Ovary (tissue), 10 donors: ENCODE measurements around the gene PLEKHH3. TPM values are rescaled to one million over a fixed set of nuclear protein-coding genes. Genes with fewer than 3 reads are reported as not detected.
A peak's percentile ranks its signal among the peaks of the same experiment; 100 is the strongest.

Source experiments
- DNase-seq, 5 donors: peaks; one replicate each; pipeline ENCODE4 v3.0.0-alpha.2; 2019 to 2020
- H3K27ac ChIP-seq, 2 donors: fragments of 200-600 bp; one replicate each; pipeline versions ENCODE4 v1.5.1 to v1.8.0; 2019 to 2022
- H3K27me3 ChIP-seq: fragments of 200-600 bp; one replicate; pipeline ENCODE4 v1.8.0; 2022
- H3K36me3 ChIP-seq: fragments of 200-600 bp; sonication (generic); one replicate; pipeline ENCODE4 v1.5.1; 2019
- H3K4me1 ChIP-seq: one replicate; pipeline ENCODE4 v1.8.1; 2013; ENCODE audit warnings: mild to moderate bottlenecking, moderate library complexity; ENCODE audit not compliant: insufficient read depth
- H3K4me3 ChIP-seq: fragments of 200-600 bp; sonication (generic); one replicate; pipeline ENCODE4 v1.5.1; 2017
- H3K9me3 ChIP-seq, 2 donors: fragments of 200-600 bp in 1 of 2; sonication (generic) in 1 of 2; one replicate each; pipeline versions ENCODE4 v1.5.1 to v1.8.1; 2013 to 2019; ENCODE audit warnings: mild to moderate bottlenecking in 1 of 2, moderate library complexity in 1 of 2
- CTCF ChIP-seq, 3 donors: fragments of 450-650 bp in 2 of 3; fragments of 200-600 bp in 1 of 3; IDR thresholded peaks; one replicate each; pipeline versions ENCODE4 v1.5.1 to v1.8.0; 2016 to 2022; ENCODE audit warnings: antibody characterized with exemption in 3 of 3, mild to moderate bottlenecking in 1 of 3
- EP300 ChIP-seq: sonication (generic); formaldehyde crosslinking; IDR thresholded peaks from one replicate; pipeline ENCODE4 v1.6.1; 2017; ENCODE audit warnings: antibody characterized with exemption
- POLR2A ChIP-seq: fragments of 450-650 bp; IDR thresholded peaks from one replicate; pipeline ENCODE4 v1.6.1; 2017; ENCODE audit warnings: antibody characterized with exemption, mild to moderate bottlenecking, moderate library complexity
- WGBS, 3 donors: extraction: QIAGEN DNeasy Blood & Tissue Kit in 1 of 3; methylation state at CpG; one replicate each; pipeline versions ENCODE4 v1.1.5 to v1.1.7; 2013 to 2017; 5-methylcytosine and 5-hydroxymethylcytosine counted together
- intact Hi-C, 4 donors: fragments of 100-400 bp; cut with DNase I; formaldehyde crosslinking; loops; one replicate each; pipeline versions ENCODE4 v1.11.0 to v1.15.1; 2022 to 2023
- long read RNA-seq, 3 donors: library from polyadenylated mRNA in 2 of 3; unstranded in 2 of 3; transcript quantifications; one replicate each; pipeline ENCODE4 v2.0.0 and lab custom pipeline, GENCODE V29; 2021 to 2026
- polyA plus RNA-seq, 2 donors: library from polyadenylated mRNA; stranded (reverse); fragments of 200-250 nt in 1 of 2; fragments of 350-450 nt in 1 of 2; fragmentation: Illumina TruSeq in 1 of 2; extraction: RNeasy Lipid Tissue Mini Kit (QIAGEN cat#74804) in 1 of 2; gene quantifications; one replicate each; pipeline ENCODE4 v1.2.3, GENCODE V29; 2013 to 2014
- total RNA-seq, 7 donors: library from RNA; depleted of rRNA in 2 of 7; stranded (reverse); fragments of >200 nt in 2 of 7; fragmentation: NEBNext Ultra II Directional in 3 of 7; extraction: Animal tissue kit (Norgen Biotek cat#: 25700) in 3 of 7; gene quantifications; one replicate each; pipeline versions ENCODE4 v1.1.0 to v1.2.4, GENCODE V29; 2016 to 2023
- donor health status: DM: no; HTN: no; CAD: no; lungs with moderate emphysema.
- donor health status: DM: no; HTN: no; CAD: no.
- donor health status: Bipolar disorder and iron deficiency.
- donor health status: DM: yes; HTN: yes; CAD: no.
- donor health status: DM: no; HTN: no; CAD: no.
- donor health status: DM: yes; HTN: yes; CAD: no.

PLEKHH3 gene
- total RNA-seq, result 10 to 100 TPM; 23.6 to 81.6 (median 58.4) TPM
- polyA plus RNA-seq, result 10 to 100 TPM in 1 of 2 donors, 1 to 10 TPM in 1; 2.1 to 30.9 TPM
- long read RNA-seq, donor 1, partial matches to known transcripts, result 7 of 10 reads
- long read RNA-seq, donor 1, other reads (novel, unspliced or antisense), result 3 of 10 reads
- long read RNA-seq, donor 2, partial matches to known transcripts, result 0 of 6 reads
- long read RNA-seq, donor 2, other reads (novel, unspliced or antisense), result 0 of 6 reads
- long read RNA-seq, donor 3, transcript PLEKHH3-201 (13 exons, 2,987 nt), result minor isoform, 31 of 150 reads
- long read RNA-seq, donor 3, transcript PLEKHH3-204 (13 exons, 2,983 nt), result major isoform, 37 of 150 reads
- long read RNA-seq, donor 3, partial matches to known transcripts, result 48 of 150 reads
- long read RNA-seq, donor 3, other reads (novel, unspliced or antisense), result 28 of 150 reads

DNA sequence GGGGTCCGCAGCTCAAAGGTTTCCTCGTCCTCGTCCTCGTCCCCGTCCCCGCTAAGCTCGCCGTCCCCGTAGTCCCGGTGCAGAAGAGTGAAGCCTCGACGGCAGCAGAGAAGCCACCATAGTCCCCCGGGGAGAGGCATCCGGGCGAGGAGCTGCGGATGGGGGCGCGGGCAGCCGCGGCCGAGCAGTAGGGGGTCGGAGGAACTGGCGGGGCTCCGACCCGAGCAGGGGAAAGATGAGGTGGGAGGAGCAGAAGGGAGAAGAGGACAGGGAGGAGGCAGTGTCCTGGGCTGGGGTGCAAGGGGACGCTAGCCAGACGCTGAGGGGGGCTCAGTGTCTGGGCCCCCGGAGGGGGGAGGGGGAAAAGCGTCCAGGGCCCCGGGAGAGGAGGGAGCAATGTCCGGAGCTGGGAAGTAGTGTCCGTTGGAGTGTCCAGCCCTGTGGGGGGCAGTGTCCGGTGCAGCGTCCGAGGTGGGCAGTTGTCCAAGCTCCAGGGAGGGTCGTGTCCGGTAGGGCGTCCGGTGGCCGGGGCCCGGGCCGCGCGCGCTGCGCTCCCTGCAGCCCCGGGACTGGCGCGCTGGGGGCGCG, at the start of gene PLEKHH3:
Gene PLEKHH3 (minus strand): TSS at position 571 of the 588 bp plus-strand sequence. CDS start 431 bp downstream, at position 140.
- 0 to 1% (median 0%) methylated on average over 49 to 51 of the region's 51 CpGs for whole genome bisulfite sequencing, 3 donors
- intact Hi-C loops, result loop anchor here in 2 of 4 donors (1.0 to 5.0 kb wide), 2 partner anchors 69 to 99 kb away; partner anchors contain the start of genes PSMC3IP (in 1 of the 2), RETREG3 (in 1 of the 2) and TUBG1 (in 1 of the 2)

GRCh38 chr17:42725143-42725542, 48.3 kb upstream of the PLEKHH3 start:
- H3K4me3 ChIP-seq, result no peak overlapping the region
- H3K36me3 ChIP-seq, result peaks cover 2% of the 10 kb centered on the region
- TF ChIP-seq EP300, result no peak
- TF ChIP-seq CTCF (IDR thresholded peaks at IDR 0.05), result no peak
- no peak for TF ChIP-seq POLR2A
- intact Hi-C loops, result loop anchor here in 2 of 4 donors (10.0 kb wide), 2 partner anchors 100 to 220 kb away; partner anchors contain the start of gene BECN1 (in 1 of the 2)
- 87 to 96% (median 92%) methylated on average over 6 of the region's 6 CpGs for WGBS, 3 donors
- no peaks in the 10 kb centered on the region for H3K4me1 ChIP-seq
- H3K9me3 ChIP-seq, result no peaks in the 10 kb centered on the region
- no peaks in the 10 kb centered on the region for H3K27me3 ChIP-seq
- H3K27ac ChIP-seq, result no peak overlapping the region
- DNase-seq, result no peak

More for the DNA sequence above, at the start of gene PLEKHH3:
- Histone ChIP-seq H3K9me3 (no peaks in the 10 kb centered on the region), H3K27me3 (no peaks in the 10 kb centered on the region), H3K27ac (peak within 1 kb of the TSS; percentile 82 to 94), H3K4me1 (peaks cover 20% of the 10 kb centered on the region), H3K4me3 (peak within 1 kb of the TSS; percentile 68), H3K36me3 (no peaks in the 10 kb centered on the region)
- DNase-seq, result no peak
- TF ChIP-seq EP300 (no peak), CTCF (IDR thresholded peaks at IDR 0.05) (peak in 2 of 3 donors; percentile 19 to 40), POLR2A (peak; percentile 86)

- TF ChIP-seq CTCF (IDR thresholded peaks at IDR 0.05) (no peak), POLR2A (no peak), EP300 (no peak)
- no peaks in the 10 kb centered on the region for H3K4me1 ChIP-seq
- intact Hi-C loops, result loop anchor here (5.0 to 10.0 kb wide), 4 partner anchors 39 to 221 kb away; partner anchors contain the start of genes RAMP2 (in 3 of the 4) and BECN1 (in 1 of the 4)
- H3K27me3 ChIP-seq, result no peaks in the 10 kb centered on the region
- H3K9me3 ChIP-seq, result no peaks in the 10 kb centered on the region
- H3K4me3 ChIP-seq, result no peak overlapping the region
- H3K27ac ChIP-seq, result no peak overlapping the region
- no peak for DNase-seq
- H3K36me3 ChIP-seq, result peaks cover 2% of the 10 kb centered on the region
- WGBS, 3 donors, result 57 to 74% (median 63%) methylated on average over 3 of the region's 3 CpGs
Observed at GRCh38 chr17:42723636-42724035, 46.8 kb upstream of the PLEKHH3 start.

DNA sequence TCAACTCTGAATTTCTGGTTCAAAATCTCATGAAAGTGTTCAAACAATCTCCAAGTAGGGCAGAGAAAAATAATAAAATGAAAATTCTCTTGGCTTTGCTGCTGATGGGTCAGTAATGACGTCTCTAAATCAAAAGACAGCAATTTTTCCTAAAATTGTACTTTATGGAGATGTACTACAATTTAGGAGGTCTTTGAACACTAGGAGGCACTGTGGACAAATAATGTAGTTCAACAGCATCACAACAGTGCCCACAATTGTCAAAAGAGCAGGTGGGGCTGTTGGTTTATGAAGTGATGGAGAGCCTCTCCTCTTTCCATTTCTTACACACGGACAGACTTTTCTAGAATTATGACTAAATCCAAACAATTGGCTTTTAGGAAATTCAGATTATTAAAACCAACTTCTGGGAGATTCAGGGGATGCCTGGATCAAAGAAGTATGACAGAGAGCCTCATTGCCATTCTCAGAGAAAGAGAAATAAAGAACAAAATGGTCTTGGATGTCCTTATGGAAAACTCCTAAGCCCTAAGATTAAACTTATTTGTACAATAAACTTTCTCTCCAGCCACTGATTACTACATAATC, 44.3 kb upstream of the PLEKHH3 start:
- TF ChIP-seq POLR2A (no peak), CTCF (IDR thresholded peaks at IDR 0.05) (peak in 2 of 3 donors; percentile 61 to 75), EP300 (no peak)
- Histone ChIP-seq H3K4me1 (no peaks in the 10 kb centered on the region), H3K9me3 (no peaks in the 10 kb centered on the region), H3K27me3 (no peaks in the 10 kb centered on the region), H3K4me3 (no peak overlapping the region), H3K27ac (no peak overlapping the region), H3K36me3 (peaks cover 2% of the 10 kb centered on the region)
- DNase-seq, result no peak
- intact Hi-C loops, result loop anchor here (5.0 to 10.0 kb wide), 4 partner anchors 41 to 224 kb away; partner anchors contain the start of genes RAMP2 (in 3 of the 4) and BECN1 (in 1 of the 4)
- 8 to 13% (median 12%) methylated on average over 2 of the region's 2 CpGs for WGBS, 3 donors
